ENCODE measurements around the gene MTG2. TPM values are rescaled to one million over a fixed set of nuclear protein-coding genes. Genes with fewer than 3 reads are reported as not detected.

The MTG2 gene
- total and polyA plus RNA-seq, 2 of the 8 experiments (the other 6 are each of a cell fraction or from before 2014, with no cell fraction given): 14.4 to 22.8 TPM

GRCh38 chr20:62138912-62139311, 43.9 kb upstream of the MTG2 start (continued):
- TF ChIP-seq CHD7 (IDR thresholded peaks at IDR 0.05; ENCODE audit: insufficient replicate concordance, low read length) (no peak), CHD1 (IDR thresholded peaks at IDR 0.05; ENCODE audit: low read depth, low read length) (no peak), JUN (IDR thresholded peaks at IDR 0.05; ENCODE audit: low read depth, low read length) (no peak)
